ENCODE data around the gene RIC8B. TPM values are rescaled to one million over a fixed set of nuclear protein-coding genes. Genes with fewer than 3 reads are reported as not detected.

RIC8B gene
- total and polyA plus RNA-seq, 8 donors, result 14.5 to 28.0 (median 23.1) TPM

- H3K4me1 ChIP-seq, result no peaks in the 10 kb centered on the region
- ATAC-seq, result no peak
- intact Hi-C loops (cut with DNase I), result no loop called here
- H3K4me3 ChIP-seq, result no peak overlapping the region
- no peaks in the 10 kb centered on the region for H3K27me3 ChIP-seq
- TF ChIP-seq, protein P1, sequence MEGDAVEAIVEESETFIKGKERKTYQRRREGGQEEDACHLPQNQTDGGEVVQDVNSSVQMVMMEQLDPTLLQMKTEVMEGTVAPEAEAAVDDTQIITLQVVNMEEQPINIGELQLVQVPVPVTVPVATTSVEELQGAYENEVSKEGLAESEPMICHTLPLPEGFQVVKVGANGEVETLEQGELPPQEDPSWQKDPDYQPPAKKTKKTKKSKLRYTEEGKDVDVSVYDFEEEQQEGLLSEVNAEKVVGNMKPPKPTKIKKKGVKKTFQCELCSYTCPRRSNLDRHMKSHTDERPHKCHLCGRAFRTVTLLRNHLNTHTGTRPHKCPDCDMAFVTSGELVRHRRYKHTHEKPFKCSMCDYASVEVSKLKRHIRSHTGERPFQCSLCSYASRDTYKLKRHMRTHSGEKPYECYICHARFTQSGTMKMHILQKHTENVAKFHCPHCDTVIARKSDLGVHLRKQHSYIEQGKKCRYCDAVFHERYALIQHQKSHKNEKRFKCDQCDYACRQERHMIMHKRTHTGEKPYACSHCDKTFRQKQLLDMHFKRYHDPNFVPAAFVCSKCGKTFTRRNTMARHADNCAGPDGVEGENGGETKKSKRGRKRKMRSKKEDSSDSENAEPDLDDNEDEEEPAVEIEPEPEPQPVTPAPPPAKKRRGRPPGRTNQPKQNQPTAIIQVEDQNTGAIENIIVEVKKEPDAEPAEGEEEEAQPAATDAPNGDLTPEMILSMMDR (IDR thresholded peaks at IDR 0.05), result no peak
- H3K36me3 ChIP-seq, result peaks cover 0 to 25% of the 10 kb centered on the region in 2 donors
- no peak for DNase-seq
- no peak overlapping the region for H3K27ac ChIP-seq
- H3K9me3 ChIP-seq, result no peaks in the 10 kb centered on the region
Observed at GRCh38 chr12:106885541-106886249, 111.2 kb downstream of the RIC8B start.

DNA sequence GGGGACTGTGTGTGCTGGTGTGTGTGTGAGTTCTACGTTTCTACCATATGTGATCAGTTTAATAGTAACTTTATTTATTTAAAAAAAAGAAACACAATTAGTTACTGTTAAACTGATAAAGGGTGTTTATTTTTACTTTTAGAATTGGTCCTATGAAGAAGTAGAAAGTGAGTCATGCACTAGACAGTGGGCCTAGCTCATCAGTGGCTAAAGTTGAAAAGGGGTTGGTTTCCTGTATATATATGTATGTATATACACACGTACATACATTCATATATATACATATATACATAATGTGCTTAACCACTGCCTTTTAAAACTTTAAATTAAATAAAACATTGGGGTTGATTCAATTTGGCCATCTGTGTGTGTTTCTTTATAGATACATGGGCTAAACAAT, 112.5 kb downstream of the RIC8B start:
- Histone ChIP-seq H3K4me1 (no peaks in the 10 kb centered on the region), H3K4me3 (no peak overlapping the region), H3K27ac (no peak overlapping the region), H3K36me3 (peaks cover 0 to 23% of the 10 kb centered on the region in 2 donors), H3K9me3 (no peaks in the 10 kb centered on the region), H3K27me3 (peaks cover 0 to 11% of the 10 kb centered on the region in 2 donors)
- intact Hi-C loops (cut with DNase I), result no loop called here
- TF ChIP-seq, protein P1 (IDR thresholded peaks at IDR 0.05), result no peak
- ATAC-seq, result no peak
- DNase-seq, result no peak

DNA sequence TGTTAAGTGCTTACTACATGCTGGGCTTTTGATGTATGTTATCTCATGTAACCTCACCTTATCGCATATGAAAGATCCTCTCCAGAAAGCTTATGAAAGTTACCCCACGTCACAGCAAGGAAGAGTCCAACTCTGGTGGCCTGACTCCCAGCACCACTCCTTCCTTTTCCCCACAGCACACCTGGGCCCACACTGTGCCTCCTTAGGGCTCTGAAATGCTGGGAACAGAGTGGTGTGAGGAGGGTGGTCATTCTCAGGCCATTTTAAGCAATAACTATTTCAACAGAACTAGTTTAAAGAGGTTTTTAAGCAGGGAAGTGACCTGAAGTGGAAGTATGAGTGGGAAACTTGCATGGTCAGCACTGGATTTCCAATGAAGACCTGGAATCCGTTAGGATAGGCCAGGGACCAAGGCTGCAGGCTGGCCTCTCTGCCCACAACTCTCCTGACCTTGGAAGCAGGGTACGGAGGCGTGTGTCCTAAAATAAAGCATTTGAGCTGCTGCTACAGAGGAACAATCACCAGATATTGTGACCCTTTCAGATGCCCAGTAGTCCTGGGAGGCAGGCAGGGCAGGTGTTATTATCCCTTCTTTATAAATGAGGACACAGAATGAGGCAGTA, 114.0 kb downstream of the RIC8B start:
- H3K27ac ChIP-seq, result no peak overlapping the region
- TF ChIP-seq, protein P1 (IDR thresholded peaks at IDR 0.05), result no peak
- intact Hi-C loops (cut with DNase I), result no loop called here
- no peak for DNase-seq
- peaks cover 0 to 17% of the 10 kb centered on the region in 2 donors for H3K36me3 ChIP-seq
- H3K27me3 ChIP-seq, result peaks cover 0 to 26% of the 10 kb centered on the region in 2 donors
- ATAC-seq, result peak; percentile 70
- H3K9me3 ChIP-seq, result no peaks in the 10 kb centered on the region
- no peaks in the 10 kb centered on the region for H3K4me1 ChIP-seq
- no peak overlapping the region for H3K4me3 ChIP-seq

DNA sequence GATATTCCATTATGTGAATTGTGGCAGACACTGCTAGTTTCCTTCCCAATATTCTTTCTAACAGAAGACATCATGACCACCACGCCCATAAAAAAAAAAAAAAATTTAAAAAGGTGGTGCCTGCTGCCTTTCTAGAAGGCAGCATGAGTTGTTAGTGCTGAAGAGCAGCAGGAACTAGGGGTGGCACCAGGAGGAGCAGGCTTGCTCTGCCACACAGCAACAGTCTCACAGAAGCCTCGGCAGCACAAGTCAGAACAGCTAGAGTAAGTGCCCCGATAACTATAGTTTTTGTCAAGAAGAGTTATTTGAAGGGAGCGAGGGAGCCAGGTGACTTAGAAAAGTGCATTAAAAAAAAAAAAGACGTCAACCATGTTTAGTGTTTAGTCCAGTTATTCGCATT, 114.8 kb downstream of the RIC8B start:
- peaks cover 0 to 35% of the 10 kb centered on the region in 2 donors for H3K27me3 ChIP-seq
- H3K4me1 ChIP-seq, result no peaks in the 10 kb centered on the region
- no peaks in the 10 kb centered on the region for H3K9me3 ChIP-seq
- TF ChIP-seq, protein P1 (IDR thresholded peaks at IDR 0.05), result no peak
- ATAC-seq (peak; percentile 27), DNase-seq (no peak)
- H3K4me3 ChIP-seq, result no peak overlapping the region
- intact Hi-C loops (cut with DNase I), result no loop called here
- H3K36me3 ChIP-seq, result peaks cover 0 to 17% of the 10 kb centered on the region in 2 donors
- H3K27ac ChIP-seq, result no peak overlapping the region

DNA sequence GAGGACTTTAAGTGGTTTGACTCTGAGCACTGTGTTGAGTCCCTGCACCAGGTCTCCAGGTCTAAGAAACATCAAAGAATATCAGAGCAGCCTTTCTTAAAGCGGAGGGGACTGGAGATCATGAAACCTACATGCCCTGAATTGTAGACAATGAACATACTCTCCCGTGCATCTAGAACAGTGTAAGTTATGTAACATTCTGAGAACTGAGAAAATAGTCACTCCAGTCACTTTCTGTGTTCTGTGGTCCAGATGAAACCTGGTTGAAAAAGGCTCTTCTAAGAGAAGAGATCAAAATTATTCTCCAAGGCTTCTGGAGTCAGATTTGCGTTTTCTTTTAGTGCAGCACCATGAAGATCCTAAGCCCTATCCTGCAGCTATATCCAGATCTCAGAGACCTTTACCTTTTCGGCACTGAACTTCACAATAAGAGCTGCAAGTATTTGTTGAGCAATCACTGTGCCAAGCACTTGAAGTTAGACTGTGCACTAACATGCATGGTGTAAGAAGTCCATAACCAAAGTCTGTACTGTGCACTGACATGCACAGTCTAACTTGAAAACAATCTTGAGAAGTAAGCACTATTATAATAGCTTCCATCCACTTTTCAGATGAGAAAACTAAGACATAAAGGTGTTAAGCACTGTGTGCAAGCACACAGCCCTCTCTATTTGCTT, 115.6 kb downstream of the RIC8B start:
- DNase-seq, result no peak

More for the DNA sequence above, 115.6 kb downstream of the RIC8B start:
- intact Hi-C loops (cut with DNase I), result no loop called here
- TF ChIP-seq, protein P1 (IDR thresholded peaks at IDR 0.05), result no peak
- H3K27ac ChIP-seq, result no peak overlapping the region
- peaks cover 0 to 17% of the 10 kb centered on the region in 2 donors for H3K36me3 ChIP-seq
- H3K9me3 ChIP-seq, result no peaks in the 10 kb centered on the region
- peaks cover 0 to 43% of the 10 kb centered on the region in 2 donors for H3K27me3 ChIP-seq
- no peak overlapping the region for H3K4me3 ChIP-seq
- H3K4me1 ChIP-seq, result no peaks in the 10 kb centered on the region
- peak; percentile 85 for ATAC-seq
